GM21526 (cell line): Measurements from ENCODE around the gene CFAP77.

Source experiments
- ATAC-seq: cut with Tn5 transposase; IDR thresholded peaks from one replicate; pipeline ENCODE4 v1.9.1; 2021; ENCODE audit warnings: moderate library complexity; ENCODE audit not compliant: unreplicated experiment, low FRiP score

CFAP77 gene

GRCh38 chr9:132486706-132487350 is 76.8 kb downstream of the CFAP77 start:
- ATAC-seq, result no peak

- ATAC-seq, result no peak
Observed at GRCh38 chr9:132487351-132487791, 77.4 kb downstream of the CFAP77 start.

GRCh38 chr9:132487980-132488535 is 78.0 kb downstream of the CFAP77 start:
- ATAC-seq, result no peak

- ATAC-seq, result no peak
Observed at GRCh38 chr9:132488626-132489025, 78.6 kb downstream of the CFAP77 start.

- no peak for ATAC-seq
Observed at GRCh38 chr9:132489536-132489935, 79.5 kb downstream of the CFAP77 start.

- no peak for ATAC-seq
Observed at GRCh38 chr9:132494857-132495256, 84.8 kb downstream of the CFAP77 start.

GRCh38 chr9:132497731-132498130 is 87.7 kb downstream of the CFAP77 start:
- no peak for ATAC-seq

GRCh38 chr9:132498531-132499210 is 88.7 kb downstream of the CFAP77 start:
- ATAC-seq, result no peak

GRCh38 chr9:132499251-132499650 is 89.2 kb downstream of the CFAP77 start:
- ATAC-seq, result no peak

- ATAC-seq, result no peak
Observed at GRCh38 chr9:132500193-132500592, 90.2 kb downstream of the CFAP77 start.

- no peak for ATAC-seq
Observed at GRCh38 chr9:132502480-132502879, 92.5 kb downstream of the CFAP77 start.

GRCh38 chr9:132503116-132503515 is 93.1 kb downstream of the CFAP77 start:
- ATAC-seq, result no peak

- no peak for ATAC-seq
Observed at GRCh38 chr9:132504488-132504887, 94.5 kb downstream of the CFAP77 start.

GRCh38 chr9:132505991-132506655 is 96.1 kb downstream of the CFAP77 start:
- ATAC-seq, result no peak

- ATAC-seq, result no peak
Observed at GRCh38 chr9:132506977-132507669, 97.1 kb downstream of the CFAP77 start.

- no peak for ATAC-seq
Observed at GRCh38 chr9:132507670-132508469, 97.9 kb downstream of the CFAP77 start.

- ATAC-seq, result no peak
Observed at GRCh38 chr9:132509928-132510874, 100.2 kb downstream of the CFAP77 start.

- ATAC-seq, result no peak
Observed at GRCh38 chr9:132511191-132511999, 101.4 kb downstream of the CFAP77 start.
